Heart right ventricle (tissue), 16 donors: ENCODE measurements around the gene DLL4. TPM values are rescaled to one million over a fixed set of nuclear protein-coding genes. Genes with fewer than 3 reads are reported as not detected.

Experiments
- ATAC-seq, 8 donors: fragments of 200-7000 bp; cut with Tn5 transposase; one replicate each; pipeline ENCODE4 v1.9.1; 2020; ENCODE audit warnings: mild to moderate bottlenecking in 8 of 8, moderate library complexity in 8 of 8, moderate number of reproducible peaks in 1 of 8
- DNase-seq, 2 donors: peaks; one replicate each; pipeline ENCODE4 v3.0.0-alpha.2; 2020
- H3K27ac ChIP-seq, 10 donors: fragments of 200-600 bp; sonication (generic) in 2 of 10; one replicate each; pipeline versions ENCODE4 v1.5.0 to v1.8.0; 2020 to 2022; ENCODE audit warnings: mild to moderate bottlenecking in 3 of 10
- H3K27me3 ChIP-seq, 7 donors: fragments of 200-600 bp; one replicate each; pipeline ENCODE4 v1.8.0; 2021 to 2022; ENCODE audit warnings: mild to moderate bottlenecking in 2 of 7
- H3K36me3 ChIP-seq, 9 donors: fragments of 200-600 bp; sonication (generic) in 1 of 9; one replicate each; pipeline versions ENCODE4 v1.5.0 to v1.8.0; 2020 to 2022; ENCODE audit warnings: mild to moderate bottlenecking in 2 of 9
- H3K4me1 ChIP-seq, 9 donors: fragments of 200-600 bp; sonication (generic) in 1 of 9; one replicate each; pipeline versions ENCODE4 v1.5.0 to v1.8.0; 2020 to 2022; ENCODE audit warnings: mild to moderate bottlenecking in 4 of 9
- H3K4me3 ChIP-seq, 10 donors: fragments of 200-600 bp; sonication (generic) in 2 of 10; one replicate each; pipeline versions ENCODE4 v1.5.0 to v1.8.0; 2020 to 2022; ENCODE audit warnings: mild to moderate bottlenecking in 7 of 10, moderate library complexity in 2 of 10
- H3K9me3 ChIP-seq, 11 donors: fragments of 200-600 bp in 10 of 11; sonication (generic) in 2 of 11; one replicate each; pipeline versions ENCODE4 v1.5.0 to v1.8.0; 2013 to 2022; ENCODE audit warnings: mild to moderate bottlenecking in 2 of 11, control low read depth in 1 of 11, moderate library complexity in 1 of 11
- CTCF ChIP-seq, 9 donors: fragments of 200-600 bp; sonication (generic) in 2 of 9; IDR thresholded peaks; one replicate each; pipeline versions ENCODE4 v1.5.0 to v1.8.0; 2021 to 2022; ENCODE audit warnings: antibody characterized with exemption in 9 of 9, mild to moderate bottlenecking in 5 of 9, moderate library complexity in 1 of 9
- WGBS, 2 donors: extraction: QIAGEN DNeasy Blood & Tissue Kit; methylation state at CpG; one replicate each; pipeline ENCODE4 v1.1.7; 2013; ENCODE audit warnings: inconsistent platforms in 1 of 2; 5-methylcytosine and 5-hydroxymethylcytosine counted together
- intact Hi-C, 10 donors: fragments of 100-400 bp; cut with DNase I; formaldehyde crosslinking; loops; one replicate each; pipeline versions ENCODE4 v1.11.1 to v1.14.2; 2022
- polyA plus RNA-seq, 2 donors: library from polyadenylated mRNA; stranded (reverse); fragments of 200-250 nt; gene quantifications; one replicate each; pipeline ENCODE4 v1.2.3, GENCODE V29; 2013
- total RNA-seq, 10 donors: library from RNA; stranded (reverse); fragmentation: NEBNext Ultra II Directional in 3 of 10; extraction: Animal tissue kit (Norgen Biotek cat#: 25700) in 3 of 10; gene quantifications; one replicate each; pipeline versions ENCODE4 v1.2.1 to v1.2.4, GENCODE V29; 2021 to 2023
- donor health status: Arrhythmogenic right ventricular cardiomyopathy.
- donor health status: ischemic (EF 13 %, LVEDD 7.1; RV severe dilation, severe dysfunction).
- donor health status: healthy with polysubstance abuse.
- donor health status: DM: no; HTN: yes; CAD: no.
- donor health status: DM: no; HTN: no; CAD: no.
- donor health status: ischemic (EF 25% LVEDD 6.9; RV normal size, moderate dysfunction).
- donor health status: ischemic (EF 25% LVEDD 5.7; RV mildly dilated, moderate dysfunction).
- donor health status: healthy.
- donor health status: DM: yes; HTN: yes; CAD: no.
- donor health status: Ischemic cardiomyopathy.
- donor health status: ischemic (EF 35%, LVEDD 5.7; RV mildly dilated, moderate dysfunction).
- donor health status: nonischemic (EF 11% LVEDD 7.7; RV severe dilation, severe dysfunction).
- donor health status: DM: yes; HTN: yes; CAD: no.
- donor health status: PGD.
- donor health status: ischemic (EF 29% LVEDD 5.4; RV normal size, mild dysfunction).
- donor health status: nonischemic (EF 23%, LVEDD 6.1; RV moderate dilation, normal function).

Gene DLL4
- total and polyA plus RNA-seq, 12 donors: 6.5 to 24.8 (median 14.0) TPM

DNA sequence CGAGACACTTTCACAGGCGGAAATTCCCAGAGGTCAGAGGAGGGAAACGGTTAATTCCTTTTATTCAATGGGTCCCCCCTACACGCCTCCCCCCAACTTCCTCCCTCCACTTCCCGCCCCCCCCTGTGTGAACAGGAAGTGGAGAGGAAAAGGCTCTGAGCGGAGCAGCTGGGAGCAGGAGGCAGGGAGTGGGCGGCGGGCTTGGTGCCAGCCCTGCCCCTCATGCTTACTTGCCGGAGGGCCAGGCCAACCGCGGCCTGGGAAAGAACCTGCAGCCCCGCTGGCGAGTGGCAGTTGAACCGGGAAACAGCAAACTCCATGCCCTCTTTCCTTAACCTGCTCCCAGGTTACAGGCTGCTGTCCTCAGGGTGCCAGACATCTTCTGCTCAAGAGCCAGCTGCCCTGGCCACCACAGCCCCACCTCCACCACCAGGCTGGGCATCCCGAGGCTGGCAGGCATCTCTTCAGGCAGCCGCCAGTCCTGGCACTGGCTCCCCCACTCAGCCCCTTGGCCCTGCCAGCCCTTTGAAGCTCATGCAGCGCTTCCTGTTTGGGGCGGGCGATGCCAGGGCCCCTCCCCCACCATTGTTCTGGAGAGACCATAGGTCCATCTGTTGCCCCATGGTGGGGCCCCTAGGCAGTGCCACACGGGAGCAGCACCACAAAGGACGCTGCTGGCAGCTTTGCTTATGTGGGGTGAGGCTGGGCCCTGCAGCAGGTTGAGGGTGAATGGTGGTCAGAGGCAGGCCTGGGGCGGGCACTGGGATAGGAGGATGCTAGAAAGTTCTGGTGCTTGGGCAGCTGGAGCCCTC, 21.9 kb upstream of the DLL4 start:
- Histone ChIP-seq H3K27me3 (no peaks in the 10 kb centered on the region), H3K36me3 (peaks cover 0 to 25% (median 17%) of the 10 kb centered on the region in 9 donors), H3K4me1 (peaks cover 19 to 84% (median 66%) of the 10 kb centered on the region in 9 donors), H3K4me3 (peak overlapping the region in 9 of 10 donors; percentile 31 to 67 (median 60)), H3K27ac (peak overlapping the region; percentile 86 to 100 (median 98)), H3K9me3 (no peaks in the 10 kb centered on the region)
- peak; percentile 28 to 75 (median 58) for ATAC-seq
- DNase-seq: peak; percentile 68 to 82
- intact Hi-C loops: loop anchor here in 6 of 10 donors (1.0 to 10.0 kb wide), 10 partner anchors 22 to 278 kb away; partner anchors contain the start of genes INO80 (in 3 of the 6) and DLL4 (in 1 of the 6)
- 18 to 19% methylated on average over 22 of the region's 22 CpGs for WGBS, 2 donors
- no peak for TF ChIP-seq CTCF (IDR thresholded peaks at IDR 0.05)

- DNase-seq (no peak), ATAC-seq (no peak)
- intact Hi-C loops: loop anchor here in 3 of 10 donors (5.0 to 10.0 kb wide), 2 partner anchors 34 to 207 kb away; partner anchors contain the start of gene INO80 (in 3 of the 3)
- Histone ChIP-seq H3K9me3 (no peaks in the 10 kb centered on the region), H3K4me1 (peaks cover 19 to 91% (median 66%) of the 10 kb centered on the region in 9 donors), H3K36me3 (peaks cover 0 to 16% (median 8%) of the 10 kb centered on the region in 9 donors), H3K27ac (peak overlapping the region in 7 of 10 donors; percentile 96 to 100 (median 99)), H3K4me3 (no peak overlapping the region), H3K27me3 (no peaks in the 10 kb centered on the region)
- TF ChIP-seq CTCF (IDR thresholded peaks at IDR 0.05): no peak
- WGBS, 2 donors: 80 to 86% methylated on average over 7 of the region's 7 CpGs
Observed at GRCh38 chr15:40908095-40908494, 21.0 kb upstream of the DLL4 start.

GRCh38 chr15:40909662-40910630, 19.2 kb upstream of the DLL4 start:
- Histone ChIP-seq H3K4me1 (peaks cover 16 to 83% (median 55%) of the 10 kb centered on the region in 9 donors), H3K27me3 (no peaks in the 10 kb centered on the region), H3K27ac (peak overlapping the region in 3 of 10 donors; percentile 12 to 58 (median 32)), H3K9me3 (no peaks in the 10 kb centered on the region), H3K36me3 (peaks cover 0 to 1% (median 0%) of the 10 kb centered on the region in 9 donors), H3K4me3 (no peak overlapping the region)
- ATAC-seq (peak in 1 of 8 donors; percentile 26), DNase-seq (peak in 1 of 2 donors; percentile 54)
- TF ChIP-seq CTCF (IDR thresholded peaks at IDR 0.05): no peak
- intact Hi-C loops: loop anchor here in 3 of 10 donors (5.0 to 10.0 kb wide), 2 partner anchors 32 to 205 kb away; partner anchors contain the start of gene INO80 (in 3 of the 3)
- 59 to 71% methylated on average over 17 of the region's 17 CpGs for WGBS, 2 donors

DNA sequence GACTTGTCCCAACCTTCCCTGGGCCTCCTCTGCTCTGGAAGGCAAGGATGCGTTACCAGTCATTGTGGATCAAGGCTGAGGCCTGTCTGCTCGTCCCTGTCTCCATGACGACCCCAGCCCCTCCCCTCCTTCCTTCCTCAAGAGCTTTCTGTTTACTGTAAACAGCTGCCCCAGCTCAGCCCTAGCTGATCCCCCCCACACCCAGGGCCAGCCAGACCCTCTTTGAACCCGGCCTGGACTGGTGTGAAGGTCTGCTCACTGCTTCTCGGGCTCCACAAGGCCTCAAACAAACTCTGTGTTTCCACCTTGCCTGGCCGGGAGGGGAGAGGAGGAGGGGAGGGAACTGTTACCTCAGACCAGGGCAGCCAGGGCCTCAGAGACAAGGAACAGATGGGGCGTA, 18.0 kb upstream of the DLL4 start:
- no peak for TF ChIP-seq CTCF (IDR thresholded peaks at IDR 0.05)
- Histone ChIP-seq H3K27ac (peak overlapping the region in 2 of 10 donors; percentile 18 to 58), H3K36me3 (no peaks in the 10 kb centered on the region), H3K27me3 (no peaks in the 10 kb centered on the region), H3K9me3 (no peaks in the 10 kb centered on the region), H3K4me3 (no peak overlapping the region), H3K4me1 (peaks cover 12 to 82% (median 44%) of the 10 kb centered on the region in 9 donors)
- intact Hi-C loops: no loop called here
- ATAC-seq: no peak
- DNase-seq: no peak
- WGBS, 2 donors: 59 to 70% methylated on average over 7 of the region's 7 CpGs
